Psoas muscle (tissue), 8 donors: ENCODE measurements around the gene TOM1. TPM values are rescaled to one million over a fixed set of nuclear protein-coding genes. Genes with fewer than 3 reads are reported as not detected.
A peak's percentile ranks its signal among the peaks of the same experiment; 100 is the strongest.

Experiments used
- ATAC-seq, 4 donors: fragments of 200-7000 bp; cut with Tn5 transposase; one replicate each; pipeline ENCODE4 v1.9.1; 2020; ENCODE audit warnings: moderate library complexity in 3 of 4, mild to moderate bottlenecking in 2 of 4
- DNase-seq, 2 donors: peaks; one replicate each; pipeline ENCODE4 v3.0.0-alpha.2; 2020
- H3K27ac ChIP-seq: fragments of 200-600 bp; one replicate; pipeline ENCODE4 v1.8.0; 2022
- H3K27me3 ChIP-seq, 3 donors: fragments of 200-600 bp in 1 of 3; one replicate each; pipeline versions ENCODE4 v1.6.1 to v1.8.0; 2013 to 2022; ENCODE audit warnings: low read length in 2 of 3, mild to moderate bottlenecking in 2 of 3, moderate library complexity in 1 of 3; ENCODE audit not compliant: insufficient read depth in 3 of 3
- H3K36me3 ChIP-seq, 2 donors: fragments of 200-600 bp in 1 of 2; one replicate each; pipeline versions ENCODE4 v1.6.1 to v1.8.0; 2013 to 2022; ENCODE audit warnings: low read depth in 1 of 2, mild to moderate bottlenecking in 1 of 2, moderate library complexity in 1 of 2; ENCODE audit not compliant: insufficient read depth in 1 of 2
- H3K4me1 ChIP-seq: fragments of 200-600 bp; one replicate; pipeline ENCODE4 v1.8.0; 2022
- H3K4me3 ChIP-seq: fragments of 200-600 bp; one replicate; pipeline ENCODE4 v1.8.0; 2022; ENCODE audit warnings: mild to moderate bottlenecking
- H3K9me3 ChIP-seq: fragments of 200-600 bp; one replicate; pipeline ENCODE4 v1.8.0; 2022
- CTCF ChIP-seq: fragments of 200-600 bp; IDR thresholded peaks from one replicate; pipeline ENCODE4 v1.8.0; 2022; ENCODE audit warnings: antibody characterized with exemption
- WGBS, 3 donors: extraction: QIAGEN DNeasy Blood & Tissue Kit; methylation state at CpG; one replicate each; pipeline versions ENCODE4 v1.1.6 to v1.1.7; 2013; 5-methylcytosine and 5-hydroxymethylcytosine counted together
- intact Hi-C, 2 donors: fragments of 100-400 bp; cut with DNase I; formaldehyde crosslinking; loops; one replicate each; pipeline versions ENCODE4 v1.11.0 to v1.14.2; 2022
- polyA plus RNA-seq, 3 donors: library from polyadenylated mRNA; stranded (reverse); fragments of 200-250 nt; gene quantifications; one replicate each; pipeline ENCODE4 v1.2.3, GENCODE V29; 2013
- total RNA-seq, 4 donors: library from RNA; stranded (reverse); fragmentation: NEBNext Ultra II Directional in 2 of 4; extraction: Animal tissue kit (Norgen Biotek cat#: 25700) in 2 of 4; gene quantifications; one replicate each; pipeline versions ENCODE4 v1.2.1 to v1.2.4, GENCODE V29; 2021 to 2023
- donor health status: healthy with polysubstance abuse.
- donor health status: DM: no; HTN: no; CAD: no; lungs with moderate emphysema.
- donor health status: Bipolar disorder and iron deficiency.
- donor health status: healthy.
- donor health status: DM: yes; HTN: yes; CAD: no.
- donor health status: DM: no; HTN: no; CAD: no.
- donor health status: DM: no; HTN: no; CAD: no.
- donor health status: DM: yes; HTN: yes; CAD: no.

Gene TOM1
- total and polyA plus RNA-seq, 7 donors = 69.7 to 187 (median 116) TPM

- no peak for DNase-seq
- intact Hi-C loops = no loop called here
- H3K4me3 ChIP-seq = peak overlapping the region; percentile 84
- TF ChIP-seq CTCF = no peak
- H3K9me3 ChIP-seq = no peaks in the 10 kb centered on the region
- H3K27ac ChIP-seq = no peak overlapping the region
- no peaks in the 10 kb centered on the region for H3K27me3 ChIP-seq
- H3K36me3 ChIP-seq = peaks cover 0 to 60% of the 10 kb centered on the region in 2 donors
- H3K4me1 ChIP-seq = peaks cover 37% of the 10 kb centered on the region
- ATAC-seq = no peak
- 84 to 93% (median 84%) methylated on average over 3 of the region's 3 CpGs for WGBS, 3 donors
Observed at GRCh38 chr22:35383679-35384071, 84.0 kb downstream of the TOM1 start.

DNA sequence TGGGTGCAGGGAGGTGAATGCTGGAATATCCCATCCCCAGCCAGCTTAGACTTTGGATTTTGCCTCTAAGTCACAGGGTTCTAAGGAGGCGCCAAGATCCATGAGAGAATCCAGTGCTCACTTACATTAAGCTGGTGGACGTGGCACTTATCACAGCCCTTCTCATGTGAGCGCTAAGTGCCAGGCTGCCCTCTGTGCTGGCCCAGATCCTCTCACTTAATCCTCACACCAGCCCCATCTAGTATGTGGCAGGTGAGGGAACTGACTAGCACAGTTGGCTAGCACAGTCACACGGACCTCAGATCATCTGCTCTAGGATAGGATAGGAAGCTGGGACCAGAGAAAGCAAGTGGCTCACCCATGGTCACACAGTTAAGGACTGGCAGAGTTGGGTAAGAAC, 84.8 kb downstream of the TOM1 start:
- H3K27ac ChIP-seq = peak overlapping the region; percentile 50
- H3K36me3 ChIP-seq = peaks cover 0 to 67% of the 10 kb centered on the region in 2 donors
- H3K4me1 ChIP-seq = peaks cover 37% of the 10 kb centered on the region
- TF ChIP-seq CTCF = no peak
- no peak for DNase-seq
- ATAC-seq = peak in 1 of 4 donors; percentile 40
- 55 to 71% (median 57%) methylated on average over 4 of the region's 4 CpGs for WGBS, 3 donors
- H3K27me3 ChIP-seq = no peaks in the 10 kb centered on the region
- H3K4me3 ChIP-seq = peak overlapping the region; percentile 84
- no peaks in the 10 kb centered on the region for H3K9me3 ChIP-seq
- intact Hi-C loops = no loop called here

DNA sequence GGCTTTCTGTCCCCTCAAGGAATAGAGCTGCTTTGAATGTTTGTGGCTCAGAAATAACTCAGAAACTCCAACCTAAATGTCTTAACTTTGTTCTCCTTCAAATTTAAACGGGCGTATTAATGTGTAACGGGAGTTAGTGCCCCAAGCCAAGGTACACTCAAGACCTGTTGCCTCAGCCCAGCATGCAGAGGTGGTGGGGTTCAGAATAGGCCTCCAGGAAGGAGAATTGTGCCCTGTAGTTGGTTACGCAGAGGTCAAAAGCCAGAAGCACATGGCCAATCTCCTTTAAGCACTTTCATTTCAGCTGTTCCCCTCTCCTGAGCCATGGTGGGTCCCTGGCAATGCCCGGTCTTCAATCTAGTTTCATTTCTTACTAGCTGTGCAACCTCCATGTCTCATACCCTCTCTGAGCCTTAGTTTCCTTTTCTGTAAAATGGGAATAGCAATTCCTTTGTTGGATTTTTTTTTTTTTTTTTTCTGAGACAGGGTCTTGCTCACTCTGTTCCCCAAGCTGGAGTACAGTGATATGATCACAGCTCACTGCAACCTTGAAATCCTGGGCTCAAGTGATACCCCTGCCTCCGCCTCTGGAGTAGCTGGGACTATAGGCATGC, 85.4 kb downstream of the TOM1 start:
- H3K27ac ChIP-seq = no peak overlapping the region
- no peak for TF ChIP-seq CTCF
- ATAC-seq (no peak), DNase-seq (no peak)
- WGBS, 3 donors = 73 to 88% (median 87%) methylated on average over 6 of the region's 6 CpGs
- no peaks in the 10 kb centered on the region for H3K27me3 ChIP-seq
- peaks cover 35% of the 10 kb centered on the region for H3K4me1 ChIP-seq
- intact Hi-C loops = no loop called here
- peaks cover 0 to 72% of the 10 kb centered on the region in 2 donors for H3K36me3 ChIP-seq
- no peaks in the 10 kb centered on the region for H3K9me3 ChIP-seq
- H3K4me3 ChIP-seq = peak overlapping the region; percentile 84

DNA sequence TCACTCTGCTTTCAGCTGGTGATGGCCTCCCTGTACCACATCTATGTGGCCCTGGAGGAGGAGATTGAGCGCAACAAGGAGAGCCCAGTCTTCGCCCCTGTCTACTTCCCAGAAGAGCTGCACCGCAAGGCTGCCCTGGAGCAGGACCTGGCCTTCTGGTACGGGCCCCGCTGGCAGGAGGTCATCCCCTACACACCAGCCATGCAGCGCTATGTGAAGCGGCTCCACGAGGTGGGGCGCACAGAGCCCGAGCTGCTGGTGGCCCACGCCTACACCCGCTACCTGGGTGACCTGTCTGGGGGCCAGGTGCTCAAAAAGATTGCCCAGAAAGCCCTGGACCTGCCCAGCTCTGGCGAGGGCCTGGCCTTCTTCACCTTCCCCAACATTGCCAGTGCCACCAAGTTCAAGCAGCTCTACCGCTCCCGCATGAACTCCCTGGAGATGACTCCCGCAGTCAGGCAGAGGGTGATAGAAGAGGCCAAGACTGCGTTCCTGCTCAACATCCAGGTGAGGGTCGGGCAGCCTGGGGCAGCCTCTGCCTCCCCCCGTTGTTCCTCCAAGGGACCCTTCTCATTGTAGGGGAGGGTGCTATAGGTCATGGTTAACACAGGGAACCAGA, 87.1 kb downstream of the TOM1 start:
- DNase-seq = no peak
- Histone ChIP-seq H3K27me3 (no peaks in the 10 kb centered on the region), H3K27ac (no peak overlapping the region), H3K4me3 (no peak overlapping the region), H3K4me1 (peaks cover 30% of the 10 kb centered on the region), H3K36me3 (peaks cover 0 to 89% of the 10 kb centered on the region in 2 donors), H3K9me3 (no peaks in the 10 kb centered on the region)
- TF ChIP-seq CTCF = no peak
- intact Hi-C loops = no loop called here
- 93 to 97% (median 95%) methylated on average over 15 to 19 of the region's 19 CpGs for WGBS, 3 donors
- ATAC-seq = no peak
